B cell (primary cell): ENCODE data around the gene NCBP3.

ENCODE experiments used
- CTCF ChIP-seq: fragments of 200-600 bp; IDR thresholded peaks from one replicate; pipeline ENCODE4 v1.8.0; 2022; ENCODE audit warnings: antibody characterized with exemption, mild to moderate bottlenecking
- EZH2 ChIP-seq: IDR thresholded peaks from 2 replicates; pipeline ENCODE4 v1.6.1; 2012; ENCODE audit warnings: borderline replicate concordance, low read depth, mild to moderate bottlenecking, moderate library complexity, low read length; ENCODE audit not compliant: insufficient read depth, poor library complexity, severe bottlenecking

GRCh38 chr17:3818786-3819185 is 27.3 kb downstream of the NCBP3 start:
- TF ChIP-seq CTCF (no peak), EZH2 (no peak)
